OCI-M1 (cell line): ENCODE data around the gene FCF1.
A peak's percentile ranks its signal among the peaks of the same experiment; 100 is the strongest.
"Not testable (repeated sequence)": the region's sequence is repeated elsewhere in the genome, so short reads cannot be mapped to it uniquely, and the experiment has no call there.

Source experiments
- DNase-seq: peaks from one replicate; lab custom pipeline; 2025; lab: John Stamatoyannopoulos, UW

Gene FCF1

DNA sequence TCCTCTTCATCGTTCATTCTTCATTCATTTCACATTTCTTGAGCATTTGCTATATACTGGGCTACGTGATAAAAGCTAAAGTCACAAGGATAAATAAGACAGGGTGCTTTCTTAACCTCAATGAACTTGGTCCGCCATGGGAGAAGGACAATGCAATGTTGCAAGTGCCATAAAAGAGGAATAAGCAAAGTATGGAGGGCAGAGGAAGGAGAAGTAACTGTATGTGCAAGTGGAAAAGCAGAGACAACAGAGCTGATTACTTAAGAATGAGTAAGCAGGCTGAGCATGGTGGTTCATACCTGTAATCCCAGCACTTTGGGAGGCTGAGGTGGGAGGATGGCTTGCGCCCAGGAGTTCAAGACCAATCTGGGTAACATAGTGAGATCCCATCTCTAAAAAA, 14.5 kb upstream of the FCF1 start:
- no peak for DNase-seq

- DNase-seq: peak; percentile 9
These were observed 10.7 kb upstream of the FCF1 start for GRCh38 chr14:74702293-74702692.

GRCh38 chr14:74703043-74703442, 9.9 kb upstream of the FCF1 start:
- DNase-seq: no peak

GRCh38 chr14:74704656-74705055, 8.3 kb upstream of the FCF1 start:
- DNase-seq: no peak

DNA sequence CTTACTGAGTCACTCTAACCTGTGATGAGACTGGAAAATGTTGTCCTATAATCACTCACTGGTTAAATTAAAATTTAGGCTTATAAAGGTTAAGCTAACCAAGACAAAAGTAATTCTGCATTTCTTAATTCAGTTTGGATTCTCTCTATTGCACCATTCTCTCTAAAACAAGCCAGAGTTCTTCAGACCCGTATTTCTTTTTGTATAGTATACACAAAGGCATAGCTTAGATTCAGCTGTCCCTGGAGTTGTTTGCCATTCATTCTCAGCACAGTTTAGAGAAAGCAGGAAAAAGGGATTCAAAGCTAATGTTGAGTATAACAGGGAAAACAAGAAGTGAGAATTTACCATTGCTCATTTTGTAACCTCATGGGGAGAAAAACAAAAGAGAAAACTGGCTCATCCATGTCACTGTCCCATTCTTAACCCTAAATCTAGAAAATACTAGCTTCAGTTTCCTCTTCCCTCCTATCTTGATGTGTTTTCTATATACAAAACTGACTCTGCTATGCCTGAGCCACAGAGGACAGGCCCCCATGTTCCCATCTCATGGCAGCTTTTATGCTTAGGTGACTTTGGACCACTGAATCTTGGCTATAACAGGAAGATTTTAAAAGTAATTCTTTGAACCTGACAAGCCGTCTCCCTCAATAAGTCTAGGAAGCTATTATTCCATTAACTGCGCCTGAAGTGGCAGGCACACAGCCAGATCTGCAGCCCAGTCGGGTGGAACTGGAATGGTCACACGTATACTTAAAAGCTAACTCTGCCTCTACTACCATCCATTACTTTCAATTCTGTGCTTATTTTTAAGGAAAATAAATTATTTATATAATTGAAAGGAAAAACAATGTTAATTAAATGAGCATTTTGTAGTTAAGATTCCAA, 7.1 kb upstream of the FCF1 start:
- DNase-seq: no peak

GRCh38 chr14:74710480-74710879, 2.5 kb upstream of the FCF1 start:
- DNase-seq: peak; percentile 94

GRCh38 chr14:74711651-74712050, 1.3 kb upstream of the FCF1 start:
- no peak for DNase-seq

DNA sequence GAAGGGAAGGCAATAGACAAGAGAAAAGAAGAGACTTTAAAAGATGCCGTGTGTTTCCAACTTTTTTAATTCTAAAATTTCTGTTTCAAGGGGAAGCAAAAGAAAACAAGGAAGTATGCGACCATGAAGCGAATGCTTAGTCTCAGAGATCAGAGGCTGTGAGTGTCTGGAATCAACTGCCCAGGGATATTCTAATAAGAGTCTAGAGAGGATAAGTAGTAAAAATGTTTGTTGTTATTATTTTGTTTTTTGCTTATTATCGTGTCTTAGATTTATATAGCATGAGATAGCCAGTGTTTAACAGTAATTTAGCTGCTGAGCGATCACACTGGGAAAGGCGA, 421 bp downstream of the FCF1 start:
- no peak for DNase-seq

DNA sequence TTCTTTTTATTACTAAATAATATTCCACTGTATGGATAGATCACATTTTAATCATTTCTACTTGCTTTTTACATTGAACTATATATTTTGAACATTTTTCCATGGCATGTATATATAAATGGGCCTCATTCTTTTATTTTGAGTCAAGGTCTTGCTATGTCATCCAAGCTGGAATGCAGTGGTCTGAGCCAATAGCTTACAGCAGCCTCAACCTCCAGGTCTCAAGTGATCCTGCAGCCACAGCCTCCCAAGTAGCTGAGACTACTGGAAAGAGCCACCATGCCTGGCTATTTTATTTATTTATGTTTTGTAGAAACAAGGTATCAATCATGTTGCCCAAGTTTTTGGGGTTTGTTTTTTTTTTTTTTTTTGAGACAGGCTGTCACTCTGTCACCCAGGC, 7.6 kb downstream of the FCF1 start:
- no peak for DNase-seq

GRCh38 chr14:74723134-74723533, 10.2 kb downstream of the FCF1 start:
- DNase-seq: no peak

- DNase-seq: peak; percentile 3
These were observed 19.4 kb downstream of the FCF1 start for GRCh38 chr14:74732387-74732786.

- peak; percentile 61 for DNase-seq
These were observed 20.3 kb downstream of the FCF1 start for GRCh38 chr14:74733221-74733620.

GRCh38 chr14:74735125-74735524, 22.2 kb downstream of the FCF1 start:
- DNase-seq: peak; percentile 90

- no peak for DNase-seq
These were observed 24.9 kb downstream of the FCF1 start for GRCh38 chr14:74737753-74738325.

DNA sequence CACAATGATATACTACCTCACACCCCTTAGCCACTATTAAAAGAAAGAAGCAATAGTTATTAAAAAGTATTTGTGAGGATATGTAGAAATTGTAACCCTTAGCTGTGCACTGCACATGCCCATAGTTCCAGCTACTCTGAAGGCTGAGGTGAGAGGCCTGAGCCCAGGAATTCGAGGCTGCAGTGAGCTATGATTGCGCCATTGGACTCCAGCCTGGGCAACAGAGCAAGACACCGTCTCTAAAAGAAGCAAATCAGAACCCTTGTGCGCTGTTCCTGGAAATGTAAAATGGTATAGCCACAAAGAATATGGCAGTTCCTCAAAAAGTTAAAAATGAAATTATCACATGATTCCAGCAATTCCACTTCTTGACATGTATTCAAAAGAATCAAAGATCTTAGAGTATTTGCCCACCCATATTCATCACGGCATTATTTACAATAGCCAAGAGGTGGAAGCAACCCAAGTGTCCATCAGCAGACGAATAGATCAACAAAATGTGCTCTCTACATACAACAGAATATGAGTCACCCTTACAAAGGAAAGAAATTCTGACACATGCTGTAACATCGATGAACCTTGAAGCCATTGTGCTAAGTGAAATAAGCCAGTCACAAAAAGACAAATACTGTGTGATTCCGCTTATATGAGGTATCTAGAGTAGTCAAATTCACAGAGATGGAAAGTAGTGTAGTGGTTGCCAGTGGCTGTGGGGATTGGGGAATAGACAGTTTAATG, 26.5 kb downstream of the FCF1 start:
- no peak for DNase-seq

DNA sequence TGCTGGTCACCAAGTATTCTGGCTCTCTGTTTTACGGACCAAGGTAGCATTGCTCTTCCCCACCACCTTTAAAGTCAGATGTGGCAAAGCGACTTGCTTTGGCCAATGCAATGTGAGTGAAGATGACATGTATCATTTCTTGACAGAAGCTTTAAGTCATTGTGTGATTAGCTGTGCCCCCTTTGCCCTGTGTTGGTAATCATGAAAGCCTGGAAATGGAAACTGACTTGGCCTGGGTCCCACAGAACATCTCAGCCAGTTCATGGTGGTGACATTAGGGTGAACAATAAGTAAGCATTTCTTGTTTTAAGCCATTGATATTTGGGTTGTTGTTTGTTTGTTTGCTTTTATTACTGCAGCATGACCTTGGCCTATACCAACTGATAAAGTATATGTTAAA, 34.3 kb downstream of the FCF1 start:
- DNase-seq: no peak

DNA sequence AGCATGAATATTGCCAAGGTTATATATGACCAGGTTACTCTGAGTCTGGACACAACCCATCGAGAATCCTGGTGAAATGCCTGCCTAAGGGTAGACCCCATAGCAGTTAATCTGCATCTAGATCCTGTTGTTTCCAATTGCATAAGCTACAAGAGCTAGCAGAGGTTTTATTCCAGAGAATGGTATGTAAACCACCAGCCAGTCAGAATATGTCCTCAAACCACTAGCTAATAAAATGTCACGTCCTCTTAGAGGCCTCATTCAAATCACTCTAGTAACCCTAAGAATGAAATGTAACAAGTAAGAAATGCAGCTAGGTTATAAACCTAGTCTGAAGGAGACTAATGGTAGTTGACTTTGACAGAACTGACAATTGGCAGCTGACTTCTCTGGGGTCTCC, 41.2 kb downstream of the FCF1 start:
- DNase-seq: no peak

- no peak for DNase-seq
These were observed 42.0 kb downstream of the FCF1 start for GRCh38 chr14:74754899-74755298.

GRCh38 chr14:74756326-74756725, 43.4 kb downstream of the FCF1 start:
- DNase-seq: no peak

- DNase-seq: not testable (repeated sequence)
These were observed 45.6 kb downstream of the FCF1 start for GRCh38 chr14:74758505-74758904.

- peak; percentile 95 for DNase-seq
These were observed 50.2 kb downstream of the FCF1 start, which contains the start of gene YLPM1 for GRCh38 chr14:74762917-74763802. TSS of gene YLPM1 (plus strand) at chr14:74763316. CDS start at chr14:74763490, 174 bp downstream.
